Gastrocnemius medialis (tissue), 4 donors: ENCODE measurements around the gene PIP5K1C. TPM values are rescaled to one million over a fixed set of nuclear protein-coding genes. Genes with fewer than 3 reads are reported as not detected.
"Not testable (repeated sequence)": the region's sequence is repeated elsewhere in the genome, so short reads cannot be mapped to it uniquely, and the experiment has no call there.

Experiments
- ATAC-seq, 2 donors: fragments of 150-250 bp; one replicate each; pipeline ENCODE4 v1.9.1; 2016
- DNase-seq, 2 donors: peaks; one replicate each; pipeline ENCODE4 v3.0.0-alpha.2; 2019
- H3K27ac ChIP-seq, 4 donors: fragments of 200-600 bp; sonication (generic); 1 replicate in 1 of 4; 2 replicates in 3 of 4; pipeline ENCODE4 v1.5.1; 2016 to 2018; ENCODE audit warnings: mild to moderate bottlenecking in 2 of 4, moderate library complexity in 1 of 4
- H3K27me3 ChIP-seq, 3 donors: fragments of 200-600 bp; sonication (generic) in 2 of 3; 1 replicate in 1 of 3; 2 replicates in 2 of 3; pipeline versions ENCODE4 v1.5.1 to v1.6.0; 2016 to 2019; ENCODE audit warnings: mild to moderate bottlenecking in 1 of 3, moderate library complexity in 1 of 3
- H3K36me3 ChIP-seq, 2 donors: fragments of 200-600 bp; sonication (generic) in 1 of 2; one replicate each; pipeline ENCODE4 v1.5.1; 2017 to 2018
- H3K4me1 ChIP-seq, 2 donors: fragments of 200-600 bp; sonication (generic) in 1 of 2; one replicate each; pipeline ENCODE4 v1.5.1; 2016 to 2017; ENCODE audit warnings: mild to moderate bottlenecking in 2 of 2
- H3K4me3 ChIP-seq, 4 donors: fragments of 200-600 bp; sonication (generic) in 3 of 4; 1 replicate in 1 of 4; 2 replicates in 3 of 4; pipeline ENCODE4 v1.5.1; 2016 to 2019; ENCODE audit warnings: mild to moderate bottlenecking in 2 of 4
- H3K9me3 ChIP-seq, 3 donors: fragments of 200-600 bp; sonication (generic) in 2 of 3; 1 replicate in 1 of 3; 2 replicates in 2 of 3; pipeline ENCODE4 v1.5.1; 2016 to 2019
- CTCF ChIP-seq, 5 experiments: fragments of 450-650 bp in 3 of 5; fragments of 200-600 bp in 2 of 5; sonication (generic) in 2 of 5; IDR thresholded peaks in 4 of 5; conservative IDR thresholded peaks in 1 of 5; 1 replicate in 4 of 5; 2 replicates in 1 of 5; pipeline ENCODE4 v1.5.1; 2016 to 2019; ENCODE audit warnings: antibody characterized with exemption in 5 of 5, mild to moderate bottlenecking in 3 of 5, moderate library complexity in 3 of 5
- POLR2A ChIP-seq, 2 donors: fragments of 450-650 bp; IDR thresholded peaks; one replicate each; pipeline ENCODE4 v1.6.1; 2017; ENCODE audit warnings: antibody characterized with exemption in 2 of 2, mild to moderate bottlenecking in 2 of 2, moderate library complexity in 2 of 2
- in situ Hi-C, 4 donors: fragments of 200-750 bp; cut with MboI; loops; one replicate each; pipeline versions ENCODE4 v1.15.0 to v1.8.0; 2017; ENCODE audit warnings: low sequenced_read_pairs in 4 of 4
- intact Hi-C: fragments of 100-400 bp; cut with DNase I; formaldehyde crosslinking; loops from one replicate; pipeline ENCODE4 v1.15.1; 2023; ENCODE audit warnings: low total_unique reads
- total RNA-seq, 4 donors: library from RNA; depleted of rRNA; stranded (reverse); fragments of >200 nt; gene quantifications; one replicate each; pipeline versions ENCODE4 v1.1.0 to v1.2.3, GENCODE V29; 2016

The PIP5K1C gene
- total RNA-seq, 4 donors from 2014 or later, result 8.2 to 18.0 (median 17.3) TPM

GRCh38 chr19:3669082-3669946 is 31.0 kb downstream of the PIP5K1C start:
- intact Hi-C loops (loop anchor here (10.0 kb wide), 1 partner anchor 155 kb away; no protein-coding TSS in a partner anchor), in situ Hi-C loops (no loop called here)
- peaks cover 33 to 34% of the 10 kb centered on the region in 2 donors for H3K4me1 ChIP-seq

GRCh38 chr19:3668331-3669081 is 31.8 kb downstream of the PIP5K1C start:
- no peak for TF ChIP-seq CTCF (IDR thresholded peaks at IDR 0.05 in 4 of 5, conservative IDR thresholded peaks at IDR 0.05 in 1 of 5)
- Histone ChIP-seq H3K4me1 (peaks cover 33 to 34% of the 10 kb centered on the region in 2 donors), H3K4me3 (no peak overlapping the region), H3K27me3 (no peaks in the 10 kb centered on the region), H3K9me3 (no peaks in the 10 kb centered on the region), H3K27ac (peak overlapping the region; percentile 86 to 95 (median 88)), H3K36me3 (peaks cover 0 to 13% of the 10 kb centered on the region in 2 donors)
- intact Hi-C loops (loop anchor here (10.0 kb wide), 1 partner anchor 156 kb away; no protein-coding TSS in a partner anchor), in situ Hi-C loops (no loop called here)
- no peak for ATAC-seq
- DNase-seq, result no peak

More at GRCh38 chr19:3669082-3669946, 31.0 kb downstream of the PIP5K1C start:
- no peaks in the 10 kb centered on the region for H3K9me3 ChIP-seq
- TF ChIP-seq CTCF (IDR thresholded peaks at IDR 0.05 in 4 of 5, conservative IDR thresholded peaks at IDR 0.05 in 1 of 5), result no peak
- TF ChIP-seq POLR2A (IDR thresholded peaks at IDR 0.05), result no peak
- peak overlapping the region; percentile 86 to 95 (median 88) for H3K27ac ChIP-seq
- DNase-seq, result no peak
- peaks cover 0 to 5% of the 10 kb centered on the region in 2 donors for H3K36me3 ChIP-seq
- no peaks in the 10 kb centered on the region for H3K27me3 ChIP-seq
- no peak for ATAC-seq
- peak overlapping the region in 1 of 4 donors; percentile 9 for H3K4me3 ChIP-seq

GRCh38 chr19:3667766-3668165 is 32.5 kb downstream of the PIP5K1C start:
- Histone ChIP-seq H3K27me3 (no peaks in the 10 kb centered on the region), H3K4me1 (peaks cover 33 to 34% of the 10 kb centered on the region in 2 donors), H3K27ac (peak overlapping the region in 3 of 4 donors; percentile 86 to 95 (median 89)), H3K4me3 (no peak overlapping the region), H3K36me3 (peaks cover 0 to 13% of the 10 kb centered on the region in 2 donors), H3K9me3 (no peaks in the 10 kb centered on the region)
- intact Hi-C loops (loop anchor here (10.0 kb wide), 1 partner anchor 157 kb away; no protein-coding TSS in a partner anchor), in situ Hi-C loops (no loop called here)
- TF ChIP-seq POLR2A (IDR thresholded peaks at IDR 0.05), result no peak
- no peak for TF ChIP-seq CTCF (IDR thresholded peaks at IDR 0.05 in 4 of 5, conservative IDR thresholded peaks at IDR 0.05 in 1 of 5)
- ATAC-seq (no peak), DNase-seq (no peak)

- peaks cover 0 to 13% of the 10 kb centered on the region in 2 donors for H3K36me3 ChIP-seq
- H3K27ac ChIP-seq, result peak overlapping the region in 1 of 4 donors; percentile 86
- in situ Hi-C loops, result no loop called here
- ATAC-seq (no peak), DNase-seq (no peak)
- no peaks in the 10 kb centered on the region for H3K27me3 ChIP-seq
- intact Hi-C loops, result loop anchor here (10.0 kb wide), 1 partner anchor 158 kb away; no protein-coding TSS in a partner anchor
- TF ChIP-seq POLR2A (IDR thresholded peaks at IDR 0.05) (no peak), CTCF (IDR thresholded peaks at IDR 0.05 in 4 of 5, conservative IDR thresholded peaks at IDR 0.05 in 1 of 5) (no peak)
- peaks cover 30 to 33% of the 10 kb centered on the region in 2 donors for H3K4me1 ChIP-seq
- no peaks in the 10 kb centered on the region for H3K9me3 ChIP-seq
- no peak overlapping the region for H3K4me3 ChIP-seq
Observed at GRCh38 chr19:3667037-3667638, 33.1 kb downstream of the PIP5K1C start.

GRCh38 chr19:3666545-3666856 is 33.8 kb downstream of the PIP5K1C start:
- H3K9me3 ChIP-seq, H3K4me3 ChIP-seq, H3K27ac ChIP-seq, ATAC-seq, DNase-seq, H3K27me3 ChIP-seq, in situ Hi-C loops: not testable (repeated sequence)
- intact Hi-C loops, result loop anchor here (1.0 to 10.0 kb wide), 2 partner anchors 34 to 158 kb away; partner anchors contain the start of gene PIP5K1C
- Histone ChIP-seq H3K36me3 (peaks cover 0 to 13% of the 10 kb centered on the region in 2 donors), H3K4me1 (peaks cover 24 to 28% of the 10 kb centered on the region in 2 donors)
